Measurements from ENCODE around the gene CCDC195.
"Not testable (repeated sequence)": the region's sequence is repeated elsewhere in the genome, so short reads cannot be mapped to it uniquely, and the experiment has no call there.

CCDC195 gene

DNA sequence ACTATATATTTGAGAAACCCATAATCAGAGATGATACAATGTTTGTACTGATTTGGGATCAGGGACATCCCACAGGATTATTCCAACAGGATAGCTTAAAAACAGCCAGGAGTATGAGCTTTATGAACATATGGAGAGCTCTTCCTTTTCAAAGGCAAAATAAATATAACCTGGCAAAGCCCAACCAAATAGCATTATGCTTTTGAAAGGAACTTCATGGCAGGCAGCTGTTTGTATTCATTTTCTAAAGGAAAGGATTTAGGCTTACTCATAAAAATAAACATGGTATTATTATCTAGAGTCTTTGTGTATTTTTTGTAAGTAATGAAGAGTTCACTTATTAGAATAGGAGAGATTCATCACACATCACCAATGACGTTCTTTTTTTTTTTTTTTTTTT is 44.4 kb downstream of the CCDC195 start:
- TF ChIP-seq, protein P1, sequence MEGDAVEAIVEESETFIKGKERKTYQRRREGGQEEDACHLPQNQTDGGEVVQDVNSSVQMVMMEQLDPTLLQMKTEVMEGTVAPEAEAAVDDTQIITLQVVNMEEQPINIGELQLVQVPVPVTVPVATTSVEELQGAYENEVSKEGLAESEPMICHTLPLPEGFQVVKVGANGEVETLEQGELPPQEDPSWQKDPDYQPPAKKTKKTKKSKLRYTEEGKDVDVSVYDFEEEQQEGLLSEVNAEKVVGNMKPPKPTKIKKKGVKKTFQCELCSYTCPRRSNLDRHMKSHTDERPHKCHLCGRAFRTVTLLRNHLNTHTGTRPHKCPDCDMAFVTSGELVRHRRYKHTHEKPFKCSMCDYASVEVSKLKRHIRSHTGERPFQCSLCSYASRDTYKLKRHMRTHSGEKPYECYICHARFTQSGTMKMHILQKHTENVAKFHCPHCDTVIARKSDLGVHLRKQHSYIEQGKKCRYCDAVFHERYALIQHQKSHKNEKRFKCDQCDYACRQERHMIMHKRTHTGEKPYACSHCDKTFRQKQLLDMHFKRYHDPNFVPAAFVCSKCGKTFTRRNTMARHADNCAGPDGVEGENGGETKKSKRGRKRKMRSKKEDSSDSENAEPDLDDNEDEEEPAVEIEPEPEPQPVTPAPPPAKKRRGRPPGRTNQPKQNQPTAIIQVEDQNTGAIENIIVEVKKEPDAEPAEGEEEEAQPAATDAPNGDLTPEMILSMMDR (IDR thresholded peaks at IDR 0.05; ENCODE audit: low read length, missing control alignments), result no peak
- no peak overlapping the region for H3K4me3 ChIP-seq (replicated peaks; ENCODE audit: low read depth, low read length)
- DNase-seq (ENCODE audit: low read depth), result no peak

DNA sequence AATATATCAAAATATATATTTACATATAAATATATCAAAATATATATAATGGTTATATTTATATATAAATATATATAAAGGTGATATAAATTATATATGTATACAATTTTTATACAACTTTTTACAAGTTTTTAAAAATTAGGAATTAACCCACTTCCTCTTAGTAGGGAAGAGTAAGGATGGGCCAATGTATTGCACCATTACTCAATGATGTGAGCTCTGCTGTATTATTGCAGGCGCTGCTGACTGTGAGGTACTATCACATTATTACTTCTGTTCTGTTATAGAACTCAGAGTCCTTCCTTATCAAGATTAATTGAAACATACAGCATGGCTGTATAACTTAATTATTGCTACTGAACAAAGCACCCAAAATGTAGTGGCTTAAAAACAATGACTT is 46.0 kb downstream of the CCDC195 start:
- no peak for DNase-seq (ENCODE audit: low read depth)
- H3K4me3 ChIP-seq (replicated peaks; ENCODE audit: low read depth, low read length), result no peak overlapping the region
- TF ChIP-seq, protein P1 (IDR thresholded peaks at IDR 0.05; ENCODE audit: low read length, missing control alignments), result no peak

DNA sequence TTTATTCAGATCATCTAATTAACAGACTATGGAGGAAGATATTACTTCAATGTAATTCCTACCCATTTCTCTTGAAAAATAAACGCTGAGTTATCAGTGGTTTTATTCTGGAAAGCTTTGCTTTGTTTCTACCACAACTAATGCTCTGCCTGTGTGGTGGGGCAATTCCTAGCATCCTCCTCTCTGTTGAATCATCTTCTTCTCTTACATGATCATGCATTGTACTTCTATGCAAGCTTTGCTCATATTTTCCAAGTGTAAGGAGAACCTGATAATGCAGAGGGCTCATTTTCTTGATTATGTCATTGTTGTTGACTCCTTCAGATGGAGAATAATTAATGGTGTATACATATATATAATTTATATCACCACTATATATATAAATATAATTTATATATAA is 46.7 kb downstream of the CCDC195 start:
- no peak for DNase-seq (ENCODE audit: low read depth)
- no peak overlapping the region for H3K4me3 ChIP-seq (replicated peaks; ENCODE audit: low read depth, low read length)
- TF ChIP-seq, protein P1 (IDR thresholded peaks at IDR 0.05; ENCODE audit: low read length, missing control alignments), result no peak

DNA sequence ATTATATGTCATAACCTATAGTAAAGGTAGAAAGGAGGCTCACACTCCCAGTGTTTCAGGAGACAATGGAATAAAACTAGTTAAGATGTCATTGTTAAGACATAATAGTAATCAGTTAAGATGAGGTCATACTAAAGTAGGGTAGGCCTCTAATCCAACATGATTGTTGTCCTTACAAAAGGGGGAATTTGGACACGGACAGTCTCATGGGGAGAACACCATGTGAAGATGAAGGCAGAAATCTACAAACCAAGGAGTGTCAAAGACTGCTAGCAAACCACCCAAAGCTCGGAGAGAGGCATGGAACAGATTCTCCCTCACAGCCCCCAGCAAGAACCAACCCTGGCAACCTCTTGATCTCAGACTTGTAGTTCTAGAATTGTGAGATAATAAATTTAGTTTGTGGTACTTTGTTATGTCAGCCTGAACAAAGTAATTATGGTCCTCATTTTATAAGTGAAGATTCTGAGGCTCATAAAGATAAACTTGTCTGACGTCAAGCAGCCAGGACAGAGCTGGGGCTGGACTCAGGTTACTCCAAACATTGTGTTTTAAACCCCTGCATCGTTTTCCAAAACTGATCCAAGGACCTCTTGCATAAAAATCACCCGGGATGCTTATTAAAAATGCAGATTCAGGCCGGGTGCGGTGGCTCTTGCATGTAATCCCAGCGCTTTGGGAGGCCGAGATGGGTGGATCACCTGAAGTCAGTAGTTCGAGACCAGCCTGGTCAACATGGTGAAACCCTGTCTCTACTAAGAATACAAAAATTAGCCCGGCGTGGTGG is 47.8 kb downstream of the CCDC195 start:
- DNase-seq (ENCODE audit: low read depth), result no peak

DNA sequence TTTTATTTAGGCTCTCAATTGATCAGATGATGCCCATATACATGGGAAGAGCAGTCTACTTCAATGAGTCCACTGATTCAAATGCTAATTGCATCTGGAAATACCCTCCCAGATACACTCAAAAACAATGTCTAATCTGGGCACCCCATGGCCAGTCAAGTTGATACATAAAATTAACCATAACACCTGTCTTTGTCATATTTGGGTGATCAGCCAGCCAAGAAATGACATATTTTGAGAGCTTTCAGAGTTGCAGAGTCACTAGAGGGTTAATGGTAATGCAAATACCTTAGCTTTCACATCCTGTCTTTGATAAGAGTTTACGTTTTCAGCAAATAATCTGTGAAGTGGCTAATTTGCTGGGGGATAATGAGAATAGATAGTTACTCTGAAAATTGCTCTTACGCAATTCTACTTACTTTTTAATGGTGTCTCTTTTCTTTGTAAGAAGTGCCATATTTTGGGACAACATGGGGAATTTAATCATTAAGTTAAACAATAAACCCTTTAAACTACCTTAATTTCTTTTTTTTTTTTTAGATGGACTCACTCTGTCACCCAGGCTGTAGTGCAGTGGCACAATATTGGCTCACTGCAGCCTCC is 49.1 kb downstream of the CCDC195 start:
- no peak for DNase-seq (ENCODE audit: low read depth)
- no peak overlapping the region for H3K4me3 ChIP-seq (replicated peaks; ENCODE audit: low read depth, low read length)
- TF ChIP-seq, protein P1 (IDR thresholded peaks at IDR 0.05; ENCODE audit: low read length, missing control alignments), result no peak

More for the DNA sequence above, 47.8 kb downstream of the CCDC195 start:
- TF ChIP-seq, protein P1 (IDR thresholded peaks at IDR 0.05; ENCODE audit: low read length, missing control alignments), result no peak
- no peak overlapping the region for H3K4me3 ChIP-seq (replicated peaks; ENCODE audit: low read depth, low read length)

DNA sequence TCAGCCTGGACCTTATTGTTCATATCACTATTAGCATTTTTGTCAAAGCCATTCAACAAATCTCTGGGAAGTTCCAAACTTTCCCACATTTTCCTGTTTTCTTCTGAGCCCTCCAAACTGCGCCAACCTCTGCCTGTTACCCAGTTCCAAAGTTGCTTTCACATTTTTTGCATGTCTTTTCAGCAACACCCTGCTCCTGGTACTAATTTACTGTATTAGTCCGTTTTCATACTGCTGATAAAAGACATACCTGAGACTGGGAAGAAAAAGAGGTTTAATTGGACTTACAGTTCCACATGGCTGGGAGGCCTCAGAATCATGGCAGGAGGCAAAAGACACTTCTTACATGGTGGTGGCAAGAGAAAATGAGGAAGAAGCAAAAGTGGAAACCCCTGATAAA is 52.8 kb downstream of the CCDC195 start:
- not testable (repeated sequence) for H3K4me3 ChIP-seq (replicated peaks; ENCODE audit: low read depth, low read length); DNase-seq (ENCODE audit: low read depth)

DNA sequence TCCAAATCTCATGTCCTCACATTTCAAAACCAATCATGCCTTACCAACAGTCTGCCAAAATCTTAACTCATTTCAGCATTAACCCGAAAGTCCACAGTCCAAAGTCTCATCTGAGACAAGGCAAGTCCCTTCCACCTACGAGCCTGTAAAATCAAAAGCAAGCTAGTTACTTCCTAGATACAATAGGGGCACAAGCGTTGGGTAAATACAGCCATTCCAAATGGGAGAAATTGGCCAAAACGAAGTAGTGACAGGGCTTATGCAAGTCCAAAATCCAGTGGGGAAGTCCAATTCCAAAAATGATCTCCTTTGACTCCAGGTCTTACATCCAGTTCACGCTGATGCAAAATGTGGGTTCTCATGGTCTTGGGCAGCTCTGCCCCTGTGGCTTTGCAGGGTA is 54.5 kb downstream of the CCDC195 start:
- not testable (repeated sequence) for H3K4me3 ChIP-seq (replicated peaks; ENCODE audit: low read depth, low read length); DNase-seq (ENCODE audit: low read depth)

DNA sequence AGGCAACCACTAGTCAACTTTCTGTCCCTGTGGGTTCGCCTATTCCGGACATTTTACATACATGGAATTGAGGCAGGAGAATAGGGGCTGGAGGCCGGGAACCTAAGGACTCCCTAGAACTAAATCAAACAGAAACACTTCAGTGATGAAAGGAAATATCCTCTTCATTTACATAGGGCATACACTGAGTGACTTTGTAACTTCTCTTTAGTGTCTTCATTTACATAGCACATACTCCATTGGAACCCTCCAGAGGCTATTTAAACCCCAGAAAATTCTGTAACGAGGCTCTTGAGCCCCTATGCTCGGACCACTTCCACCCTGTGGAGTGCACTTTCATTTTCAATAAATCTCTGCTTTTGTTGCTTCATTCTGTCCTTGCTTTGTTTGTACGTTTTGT is 56.5 kb downstream of the CCDC195 start:
- DNase-seq (ENCODE audit: low read depth), result no peak
- TF ChIP-seq, protein P1 (IDR thresholded peaks at IDR 0.05; ENCODE audit: low read length, missing control alignments), result no peak
- H3K4me3 ChIP-seq (replicated peaks; ENCODE audit: low read depth, low read length), result no peak overlapping the region
